ENCODE measurements around the gene PPP1R2B. TPM values are rescaled to one million over a fixed set of nuclear protein-coding genes. Genes with fewer than 3 reads are reported as not detected.

Gene PPP1R2B
- total RNA-seq, 1 experiment from 2014 or later: not detected

DNA sequence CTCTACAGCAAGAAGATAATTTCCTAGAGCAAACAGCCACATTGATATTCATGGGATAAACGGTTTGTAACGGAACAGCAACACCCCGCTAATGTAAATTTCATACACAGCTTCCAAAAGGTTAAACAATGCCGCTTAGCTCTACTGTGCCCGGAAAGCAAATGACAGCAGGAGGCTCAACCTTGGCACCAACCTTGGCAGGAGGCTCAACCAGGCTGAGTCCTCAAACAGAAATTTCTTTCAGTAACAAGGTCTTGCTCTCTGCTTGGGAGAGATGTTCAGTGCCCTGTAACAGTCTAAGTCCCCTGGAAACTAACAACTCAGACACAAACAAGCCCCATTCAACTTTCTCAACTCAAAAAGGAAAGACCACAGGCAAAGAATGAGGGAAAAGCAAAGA lies 11.1 kb upstream of the PPP1R2B start (continued):
- no peak for TF ChIP-seq KAT7 (CRISPR knock-in tag; IDR thresholded peaks at IDR 0.05; ENCODE audit: borderline replicate concordance)
- TF ChIP-seq, protein P1, sequence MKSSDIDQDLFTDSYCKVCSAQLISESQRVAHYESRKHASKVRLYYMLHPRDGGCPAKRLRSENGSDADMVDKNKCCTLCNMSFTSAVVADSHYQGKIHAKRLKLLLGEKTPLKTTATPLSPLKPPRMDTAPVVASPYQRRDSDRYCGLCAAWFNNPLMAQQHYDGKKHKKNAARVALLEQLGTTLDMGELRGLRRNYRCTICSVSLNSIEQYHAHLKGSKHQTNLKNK (CRISPR knock-in tag; IDR thresholded peaks at IDR 0.05): no peak
- TF ChIP-seq, protein P2, sequence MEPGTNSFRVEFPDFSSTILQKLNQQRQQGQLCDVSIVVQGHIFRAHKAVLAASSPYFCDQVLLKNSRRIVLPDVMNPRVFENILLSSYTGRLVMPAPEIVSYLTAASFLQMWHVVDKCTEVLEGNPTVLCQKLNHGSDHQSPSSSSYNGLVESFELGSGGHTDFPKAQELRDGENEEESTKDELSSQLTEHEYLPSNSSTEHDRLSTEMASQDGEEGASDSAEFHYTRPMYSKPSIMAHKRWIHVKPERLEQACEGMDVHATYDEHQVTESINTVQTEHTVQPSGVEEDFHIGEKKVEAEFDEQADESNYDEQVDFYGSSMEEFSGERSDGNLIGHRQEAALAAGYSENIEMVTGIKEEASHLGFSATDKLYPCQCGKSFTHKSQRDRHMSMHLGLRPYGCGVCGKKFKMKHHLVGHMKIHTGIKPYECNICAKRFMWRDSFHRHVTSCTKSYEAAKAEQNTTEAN (CRISPR knock-in tag; IDR thresholded peaks at IDR 0.05): no peak
- TF ChIP-seq, protein P3, sequence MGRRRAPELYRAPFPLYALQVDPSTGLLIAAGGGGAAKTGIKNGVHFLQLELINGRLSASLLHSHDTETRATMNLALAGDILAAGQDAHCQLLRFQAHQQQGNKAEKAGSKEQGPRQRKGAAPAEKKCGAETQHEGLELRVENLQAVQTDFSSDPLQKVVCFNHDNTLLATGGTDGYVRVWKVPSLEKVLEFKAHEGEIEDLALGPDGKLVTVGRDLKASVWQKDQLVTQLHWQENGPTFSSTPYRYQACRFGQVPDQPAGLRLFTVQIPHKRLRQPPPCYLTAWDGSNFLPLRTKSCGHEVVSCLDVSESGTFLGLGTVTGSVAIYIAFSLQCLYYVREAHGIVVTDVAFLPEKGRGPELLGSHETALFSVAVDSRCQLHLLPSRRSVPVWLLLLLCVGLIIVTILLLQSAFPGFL (CRISPR knock-in tag; IDR thresholded peaks at IDR 0.05; ENCODE audit: borderline replicate concordance): no peak

DNA sequence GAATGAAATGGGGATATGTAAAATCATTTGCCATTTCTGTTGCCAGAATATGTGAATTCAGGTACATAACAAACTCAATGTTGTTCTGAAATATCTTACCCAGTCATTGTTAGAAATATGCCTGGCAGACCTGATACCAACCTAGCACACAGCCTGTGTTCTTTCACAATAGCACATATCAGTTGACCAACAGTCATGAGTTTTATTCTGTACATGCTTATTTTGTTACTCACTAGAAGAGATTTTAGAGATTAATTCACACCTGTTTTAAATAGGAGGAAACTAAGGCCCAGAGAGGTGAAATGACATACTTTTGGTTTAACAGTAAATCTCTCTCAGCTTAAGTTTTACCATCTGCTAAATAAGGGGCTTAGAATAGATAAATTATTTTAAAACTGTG lies 8.4 kb upstream of the PPP1R2B start:
- ATAC-seq (no peak), DNase-seq (ENCODE audit: low spot score) (no peak)
- ChIA-PET POLR2A (no interaction called here), CTCF (no interaction called here)
- H3K27me3 Mint-ChIP-seq (ENCODE audit: low read depth): no peaks in the 10 kb centered on the region; the same call in 1 of the 2 replicates
- no peak overlapping the region for H3K4me3 Mint-ChIP-seq
- TF ChIP-seq JAZF1 (CRISPR knock-in tag; IDR thresholded peaks at IDR 0.05): no peak
- no peak for TF ChIP-seq CBFB (CRISPR knock-in tag; IDR thresholded peaks at IDR 0.05; ENCODE audit: low read depth)
- no peak for TF ChIP-seq ZNF396 (CRISPR knock-in tag; IDR thresholded peaks at IDR 0.05; ENCODE audit: borderline replicate concordance)
- no peak for TF ChIP-seq EMX1 (CRISPR knock-in tag; IDR thresholded peaks at IDR 0.05)
- no peak for TF ChIP-seq SOX15 (CRISPR knock-in tag; IDR thresholded peaks at IDR 0.05)
- TF ChIP-seq, protein P4, sequence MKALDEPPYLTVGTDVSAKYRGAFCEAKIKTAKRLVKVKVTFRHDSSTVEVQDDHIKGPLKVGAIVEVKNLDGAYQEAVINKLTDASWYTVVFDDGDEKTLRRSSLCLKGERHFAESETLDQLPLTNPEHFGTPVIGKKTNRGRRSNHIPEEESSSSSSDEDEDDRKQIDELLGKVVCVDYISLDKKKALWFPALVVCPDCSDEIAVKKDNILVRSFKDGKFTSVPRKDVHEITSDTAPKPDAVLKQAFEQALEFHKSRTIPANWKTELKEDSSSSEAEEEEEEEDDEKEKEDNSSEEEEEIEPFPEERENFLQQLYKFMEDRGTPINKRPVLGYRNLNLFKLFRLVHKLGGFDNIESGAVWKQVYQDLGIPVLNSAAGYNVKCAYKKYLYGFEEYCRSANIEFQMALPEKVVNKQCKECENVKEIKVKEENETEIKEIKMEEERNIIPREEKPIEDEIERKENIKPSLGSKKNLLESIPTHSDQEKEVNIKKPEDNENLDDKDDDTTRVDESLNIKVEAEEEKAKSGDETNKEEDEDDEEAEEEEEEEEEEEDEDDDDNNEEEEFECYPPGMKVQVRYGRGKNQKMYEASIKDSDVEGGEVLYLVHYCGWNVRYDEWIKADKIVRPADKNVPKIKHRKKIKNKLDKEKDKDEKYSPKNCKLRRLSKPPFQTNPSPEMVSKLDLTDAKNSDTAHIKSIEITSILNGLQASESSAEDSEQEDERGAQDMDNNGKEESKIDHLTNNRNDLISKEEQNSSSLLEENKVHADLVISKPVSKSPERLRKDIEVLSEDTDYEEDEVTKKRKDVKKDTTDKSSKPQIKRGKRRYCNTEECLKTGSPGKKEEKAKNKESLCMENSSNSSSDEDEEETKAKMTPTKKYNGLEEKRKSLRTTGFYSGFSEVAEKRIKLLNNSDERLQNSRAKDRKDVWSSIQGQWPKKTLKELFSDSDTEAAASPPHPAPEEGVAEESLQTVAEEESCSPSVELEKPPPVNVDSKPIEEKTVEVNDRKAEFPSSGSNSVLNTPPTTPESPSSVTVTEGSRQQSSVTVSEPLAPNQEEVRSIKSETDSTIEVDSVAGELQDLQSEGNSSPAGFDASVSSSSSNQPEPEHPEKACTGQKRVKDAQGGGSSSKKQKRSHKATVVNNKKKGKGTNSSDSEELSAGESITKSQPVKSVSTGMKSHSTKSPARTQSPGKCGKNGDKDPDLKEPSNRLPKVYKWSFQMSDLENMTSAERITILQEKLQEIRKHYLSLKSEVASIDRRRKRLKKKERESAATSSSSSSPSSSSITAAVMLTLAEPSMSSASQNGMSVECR (CRISPR knock-in tag; IDR thresholded peaks at IDR 0.05; ENCODE audit: borderline replicate concordance): no peak
- no peak for TF ChIP-seq ATF1 (CRISPR knock-in tag; IDR thresholded peaks at IDR 0.05)
- TF ChIP-seq NFE2L1 (CRISPR knock-in tag; IDR thresholded peaks at IDR 0.05): no peak
- TF ChIP-seq ELF4 (CRISPR knock-in tag; IDR thresholded peaks at IDR 0.05; ENCODE audit: low read depth): no peak
- TF ChIP-seq ZNF416 (CRISPR knock-in tag; IDR thresholded peaks at IDR 0.05): no peak
- TF ChIP-seq CREB1 (CRISPR knock-in tag; IDR thresholded peaks at IDR 0.05): no peak
- TF ChIP-seq, protein P5, sequence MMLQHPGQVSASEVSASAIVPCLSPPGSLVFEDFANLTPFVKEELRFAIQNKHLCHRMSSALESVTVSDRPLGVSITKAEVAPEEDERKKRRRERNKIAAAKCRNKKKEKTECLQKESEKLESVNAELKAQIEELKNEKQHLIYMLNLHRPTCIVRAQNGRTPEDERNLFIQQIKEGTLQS (CRISPR knock-in tag; conservative IDR thresholded peaks at IDR 0.05): no peak
- TF ChIP-seq, protein P2 (CRISPR knock-in tag; IDR thresholded peaks at IDR 0.05): no peak
- TF ChIP-seq, protein P6, sequence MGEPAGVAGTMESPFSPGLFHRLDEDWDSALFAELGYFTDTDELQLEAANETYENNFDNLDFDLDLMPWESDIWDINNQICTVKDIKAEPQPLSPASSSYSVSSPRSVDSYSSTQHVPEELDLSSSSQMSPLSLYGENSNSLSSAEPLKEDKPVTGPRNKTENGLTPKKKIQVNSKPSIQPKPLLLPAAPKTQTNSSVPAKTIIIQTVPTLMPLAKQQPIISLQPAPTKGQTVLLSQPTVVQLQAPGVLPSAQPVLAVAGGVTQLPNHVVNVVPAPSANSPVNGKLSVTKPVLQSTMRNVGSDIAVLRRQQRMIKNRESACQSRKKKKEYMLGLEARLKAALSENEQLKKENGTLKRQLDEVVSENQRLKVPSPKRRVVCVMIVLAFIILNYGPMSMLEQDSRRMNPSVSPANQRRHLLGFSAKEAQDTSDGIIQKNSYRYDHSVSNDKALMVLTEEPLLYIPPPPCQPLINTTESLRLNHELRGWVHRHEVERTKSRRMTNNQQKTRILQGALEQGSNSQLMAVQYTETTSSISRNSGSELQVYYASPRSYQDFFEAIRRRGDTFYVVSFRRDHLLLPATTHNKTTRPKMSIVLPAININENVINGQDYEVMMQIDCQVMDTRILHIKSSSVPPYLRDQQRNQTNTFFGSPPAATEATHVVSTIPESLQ (CRISPR knock-in tag; IDR thresholded peaks at IDR 0.05): no peak
- TF ChIP-seq TEAD1 (CRISPR knock-in tag; IDR thresholded peaks at IDR 0.05): no peak
- TF ChIP-seq FOXP1 (CRISPR knock-in tag; IDR thresholded peaks at IDR 0.05; ENCODE audit: borderline replicate concordance): no peak
- no peak overlapping the region for H3K27ac Mint-ChIP-seq
- no peaks in the 10 kb centered on the region for H3K4me1 Mint-ChIP-seq
- no peaks in the 10 kb centered on the region for H3K9me3 Mint-ChIP-seq
- no peaks in the 10 kb centered on the region for H3K36me3 Mint-ChIP-seq
